HepG2 (cell line): ENCODE data around the gene SYNE2.

Experiments used
- CTCF ChIP-seq: sonication (generic); formaldehyde crosslinking; IDR thresholded peaks from 2 replicates; pipeline ENCODE4 v1.5.0; 2020; ENCODE audit warnings: mild to moderate bottlenecking, missing genetic modification reagents, moderate library complexity
- ETS1 ChIP-seq: sonication (generic); formaldehyde crosslinking; IDR thresholded peaks from 2 replicates; pipeline ENCODE4 v1.4.0; 2020; ENCODE audit warnings: missing genetic modification reagents
- FOXM1 ChIP-seq: sonication (generic); formaldehyde crosslinking; IDR thresholded peaks from 2 replicates; pipeline ENCODE4 v1.5.0; 2020; ENCODE audit warnings: missing genetic modification reagents
- MEIS2 ChIP-seq: sonication (generic); formaldehyde crosslinking; IDR thresholded peaks from 2 replicates; pipeline ENCODE4 v1.9.0; 2021; ENCODE audit warnings: mild to moderate bottlenecking, missing genetic modification reagents
- NR1H2 ChIP-seq: sonication (generic); formaldehyde crosslinking; IDR thresholded peaks from 2 replicates; pipeline ENCODE4 v1.8.1; 2022; ENCODE audit warnings: low read depth, missing genetic modification reagents, borderline replicate concordance
- NR3C1 ChIP-seq: sonication (generic); formaldehyde crosslinking; IDR thresholded peaks from 2 replicates; pipeline ENCODE4 v1.4.0; 2020; ENCODE audit warnings: missing genetic modification reagents
- POLR2A ChIP-seq, 2 experiments: IDR thresholded peaks; 2 replicates each; pipeline ENCODE4 v1.6.1; 2011; ENCODE audit warnings: low read depth in 2 of 2, low read length in 2 of 2, mild to moderate bottlenecking in 1 of 2, moderate library complexity in 1 of 2; ENCODE audit not compliant: insufficient read depth in 1 of 2
- SMARCC2 ChIP-seq: fragments of 450-650 bp; IDR thresholded peaks from 2 replicates; pipeline ENCODE4 v1.6.1; 2017; ENCODE audit warnings: antibody characterized with exemption, mild to moderate bottlenecking
- ZMYM2 ChIP-seq: sonication (generic); formaldehyde crosslinking; IDR thresholded peaks from 2 replicates; pipeline ENCODE4 v1.8.0; 2022; ENCODE audit warnings: mild to moderate bottlenecking, missing genetic modification reagents
- ZNF274 ChIP-seq: sonication (generic); formaldehyde crosslinking; IDR thresholded peaks from 2 replicates; pipeline ENCODE4 v1.5.1; 2020; ENCODE audit warnings: mild to moderate bottlenecking, missing genetic modification reagents
- ZNF770 ChIP-seq: sonication (generic); formaldehyde crosslinking; IDR thresholded peaks from 2 replicates; pipeline ENCODE4 v1.5.0; 2020; ENCODE audit warnings: mild to moderate bottlenecking, missing genetic modification reagents
- TF ChIP-seq, protein P1 (sequence below): sonication (generic); IDR thresholded peaks from 2 replicates; pipeline ENCODE4 v1.6.1; 2016; ENCODE audit warnings: low read depth, borderline replicate concordance
- TF ChIP-seq, protein P2 (sequence below): sonication (generic); formaldehyde crosslinking; conservative IDR thresholded peaks from 2 replicates; pipeline ENCODE4 v1.4.0; 2020; ENCODE audit warnings: missing genetic modification reagents
- TF ChIP-seq, protein P3 (sequence below): sonication (generic); formaldehyde crosslinking; IDR thresholded peaks from 2 replicates; pipeline ENCODE4 v1.8.0; 2022; ENCODE audit warnings: mild to moderate bottlenecking, missing genetic modification reagents; ENCODE audit not compliant: insufficient replicate concordance

GRCh38 chr14:64000749-64001148 lies 147.9 kb downstream of the SYNE2 start:
- TF ChIP-seq ZNF274 (CRISPR knock-in tag): no peak
- TF ChIP-seq SMARCC2: no peak
- TF ChIP-seq ETS1: no peak
- no peak for TF ChIP-seq ZNF770 (CRISPR knock-in tag)
- TF ChIP-seq FOXM1 (CRISPR knock-in tag): no peak
- TF ChIP-seq CTCF: no peak
- TF ChIP-seq ZMYM2 (CRISPR knock-in tag): no peak
- no peak for TF ChIP-seq MEIS2 (CRISPR knock-in tag)
- TF ChIP-seq, protein P1, sequence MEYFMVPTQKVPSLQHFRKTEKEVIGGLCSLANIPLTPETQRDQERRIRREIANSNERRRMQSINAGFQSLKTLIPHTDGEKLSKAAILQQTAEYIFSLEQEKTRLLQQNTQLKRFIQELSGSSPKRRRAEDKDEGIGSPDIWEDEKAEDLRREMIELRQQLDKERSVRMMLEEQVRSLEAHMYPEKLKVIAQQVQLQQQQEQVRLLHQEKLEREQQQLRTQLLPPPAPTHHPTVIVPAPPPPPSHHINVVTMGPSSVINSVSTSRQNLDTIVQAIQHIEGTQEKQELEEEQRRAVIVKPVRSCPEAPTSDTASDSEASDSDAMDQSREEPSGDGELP: no peak
- TF ChIP-seq NR1H2 (CRISPR knock-in tag): no peak
- TF ChIP-seq, protein P2, sequence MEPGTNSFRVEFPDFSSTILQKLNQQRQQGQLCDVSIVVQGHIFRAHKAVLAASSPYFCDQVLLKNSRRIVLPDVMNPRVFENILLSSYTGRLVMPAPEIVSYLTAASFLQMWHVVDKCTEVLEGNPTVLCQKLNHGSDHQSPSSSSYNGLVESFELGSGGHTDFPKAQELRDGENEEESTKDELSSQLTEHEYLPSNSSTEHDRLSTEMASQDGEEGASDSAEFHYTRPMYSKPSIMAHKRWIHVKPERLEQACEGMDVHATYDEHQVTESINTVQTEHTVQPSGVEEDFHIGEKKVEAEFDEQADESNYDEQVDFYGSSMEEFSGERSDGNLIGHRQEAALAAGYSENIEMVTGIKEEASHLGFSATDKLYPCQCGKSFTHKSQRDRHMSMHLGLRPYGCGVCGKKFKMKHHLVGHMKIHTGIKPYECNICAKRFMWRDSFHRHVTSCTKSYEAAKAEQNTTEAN (CRISPR knock-in tag): no peak
- no peak for TF ChIP-seq POLR2A (IDR thresholded peaks at IDR 0.05; ENCODE audit: insufficient read depth in 1 of 2, low read depth in 2 of 2, low read length in 2 of 2)
- TF ChIP-seq, protein P3, sequence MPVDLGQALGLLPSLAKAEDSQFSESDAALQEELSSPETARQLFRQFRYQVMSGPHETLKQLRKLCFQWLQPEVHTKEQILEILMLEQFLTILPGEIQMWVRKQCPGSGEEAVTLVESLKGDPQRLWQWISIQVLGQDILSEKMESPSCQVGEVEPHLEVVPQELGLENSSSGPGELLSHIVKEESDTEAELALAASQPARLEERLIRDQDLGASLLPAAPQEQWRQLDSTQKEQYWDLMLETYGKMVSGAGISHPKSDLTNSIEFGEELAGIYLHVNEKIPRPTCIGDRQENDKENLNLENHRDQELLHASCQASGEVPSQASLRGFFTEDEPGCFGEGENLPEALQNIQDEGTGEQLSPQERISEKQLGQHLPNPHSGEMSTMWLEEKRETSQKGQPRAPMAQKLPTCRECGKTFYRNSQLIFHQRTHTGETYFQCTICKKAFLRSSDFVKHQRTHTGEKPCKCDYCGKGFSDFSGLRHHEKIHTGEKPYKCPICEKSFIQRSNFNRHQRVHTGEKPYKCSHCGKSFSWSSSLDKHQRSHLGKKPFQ (CRISPR knock-in tag): no peak
- no peak for TF ChIP-seq NR3C1 (CRISPR knock-in tag)
